HL-60 (cell line): ENCODE data around the gene ACTRT2.

Experiments used
- GABPA ChIP-seq: IDR thresholded peaks from 2 replicates; pipeline ENCODE4 v1.6.1; 2012; ENCODE audit warnings: low read depth
- POLR2AphosphoS5 ChIP-seq: IDR thresholded peaks from 2 replicates; pipeline ENCODE4 v1.6.1; 2012; ENCODE audit warnings: low read depth
- SPI1 ChIP-seq: IDR thresholded peaks from 2 replicates; pipeline ENCODE4 v1.6.1; 2012; ENCODE audit warnings: low read depth, mild to moderate bottlenecking, borderline replicate concordance
- TF ChIP-seq, protein P1 (sequence below): IDR thresholded peaks from one replicate; pipeline ENCODE4 v1.5.1; 2011; ENCODE audit warnings: low read length, control low read depth, inconsistent platforms; ENCODE audit not compliant: insufficient read depth
- TF ChIP-seq, protein P2 (sequence below): IDR thresholded peaks from 2 replicates; pipeline ENCODE4 v1.6.1; 2012; ENCODE audit warnings: low read depth; ENCODE audit not compliant: insufficient replicate concordance

DNA sequence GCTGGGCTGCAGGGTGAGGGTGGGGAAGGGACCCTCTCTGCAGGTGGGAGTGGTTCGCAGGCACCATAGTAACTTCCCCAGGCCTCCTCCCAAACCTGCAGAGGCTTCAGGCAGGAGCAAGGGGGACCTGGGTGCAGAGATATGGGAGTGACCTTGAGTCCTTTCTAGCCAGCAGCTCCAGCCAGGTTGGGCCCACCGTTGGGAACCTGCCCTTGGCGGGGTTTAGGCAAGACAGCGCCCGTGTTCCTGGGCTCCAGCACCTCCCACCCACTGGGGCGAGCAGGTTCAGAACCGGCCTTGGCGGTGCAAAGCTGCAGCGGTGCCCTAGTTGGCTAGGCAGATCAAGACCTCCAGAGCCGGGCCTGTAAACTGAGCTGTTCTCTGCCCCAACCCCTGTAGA is 45.6 kb downstream of the ACTRT2 start:
- TF ChIP-seq, protein P1, sequence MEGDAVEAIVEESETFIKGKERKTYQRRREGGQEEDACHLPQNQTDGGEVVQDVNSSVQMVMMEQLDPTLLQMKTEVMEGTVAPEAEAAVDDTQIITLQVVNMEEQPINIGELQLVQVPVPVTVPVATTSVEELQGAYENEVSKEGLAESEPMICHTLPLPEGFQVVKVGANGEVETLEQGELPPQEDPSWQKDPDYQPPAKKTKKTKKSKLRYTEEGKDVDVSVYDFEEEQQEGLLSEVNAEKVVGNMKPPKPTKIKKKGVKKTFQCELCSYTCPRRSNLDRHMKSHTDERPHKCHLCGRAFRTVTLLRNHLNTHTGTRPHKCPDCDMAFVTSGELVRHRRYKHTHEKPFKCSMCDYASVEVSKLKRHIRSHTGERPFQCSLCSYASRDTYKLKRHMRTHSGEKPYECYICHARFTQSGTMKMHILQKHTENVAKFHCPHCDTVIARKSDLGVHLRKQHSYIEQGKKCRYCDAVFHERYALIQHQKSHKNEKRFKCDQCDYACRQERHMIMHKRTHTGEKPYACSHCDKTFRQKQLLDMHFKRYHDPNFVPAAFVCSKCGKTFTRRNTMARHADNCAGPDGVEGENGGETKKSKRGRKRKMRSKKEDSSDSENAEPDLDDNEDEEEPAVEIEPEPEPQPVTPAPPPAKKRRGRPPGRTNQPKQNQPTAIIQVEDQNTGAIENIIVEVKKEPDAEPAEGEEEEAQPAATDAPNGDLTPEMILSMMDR = no peak
- TF ChIP-seq POLR2AphosphoS5 (no peak), SPI1 (no peak), GABPA (no peak)
- TF ChIP-seq, protein P2, sequence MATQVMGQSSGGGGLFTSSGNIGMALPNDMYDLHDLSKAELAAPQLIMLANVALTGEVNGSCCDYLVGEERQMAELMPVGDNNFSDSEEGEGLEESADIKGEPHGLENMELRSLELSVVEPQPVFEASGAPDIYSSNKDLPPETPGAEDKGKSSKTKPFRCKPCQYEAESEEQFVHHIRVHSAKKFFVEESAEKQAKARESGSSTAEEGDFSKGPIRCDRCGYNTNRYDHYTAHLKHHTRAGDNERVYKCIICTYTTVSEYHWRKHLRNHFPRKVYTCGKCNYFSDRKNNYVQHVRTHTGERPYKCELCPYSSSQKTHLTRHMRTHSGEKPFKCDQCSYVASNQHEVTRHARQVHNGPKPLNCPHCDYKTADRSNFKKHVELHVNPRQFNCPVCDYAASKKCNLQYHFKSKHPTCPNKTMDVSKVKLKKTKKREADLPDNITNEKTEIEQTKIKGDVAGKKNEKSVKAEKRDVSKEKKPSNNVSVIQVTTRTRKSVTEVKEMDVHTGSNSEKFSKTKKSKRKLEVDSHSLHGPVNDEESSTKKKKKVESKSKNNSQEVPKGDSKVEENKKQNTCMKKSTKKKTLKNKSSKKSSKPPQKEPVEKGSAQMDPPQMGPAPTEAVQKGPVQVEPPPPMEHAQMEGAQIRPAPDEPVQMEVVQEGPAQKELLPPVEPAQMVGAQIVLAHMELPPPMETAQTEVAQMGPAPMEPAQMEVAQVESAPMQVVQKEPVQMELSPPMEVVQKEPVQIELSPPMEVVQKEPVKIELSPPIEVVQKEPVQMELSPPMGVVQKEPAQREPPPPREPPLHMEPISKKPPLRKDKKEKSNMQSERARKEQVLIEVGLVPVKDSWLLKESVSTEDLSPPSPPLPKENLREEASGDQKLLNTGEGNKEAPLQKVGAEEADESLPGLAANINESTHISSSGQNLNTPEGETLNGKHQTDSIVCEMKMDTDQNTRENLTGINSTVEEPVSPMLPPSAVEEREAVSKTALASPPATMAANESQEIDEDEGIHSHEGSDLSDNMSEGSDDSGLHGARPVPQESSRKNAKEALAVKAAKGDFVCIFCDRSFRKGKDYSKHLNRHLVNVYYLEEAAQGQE = no peak
